HG02610 (cell line): Measurements from ENCODE around the gene AP2M1.
"Not testable (repeated sequence)": the region's sequence is repeated elsewhere in the genome, so short reads cannot be mapped to it uniquely, and the experiment has no call there.

ENCODE experiments used
- ATAC-seq: cut with Tn5 transposase; IDR thresholded peaks from one replicate; pipeline ENCODE4 v1.9.1; 2021; ENCODE audit warnings: mild to moderate bottlenecking, moderate library complexity; ENCODE audit not compliant: unreplicated experiment

Gene AP2M1

GRCh38 chr3:184156522-184156955 is 18.1 kb upstream of the AP2M1 start:
- no peak for ATAC-seq

- ATAC-seq: no peak
Observed at GRCh38 chr3:184157206-184157605, 17.4 kb upstream of the AP2M1 start.

GRCh38 chr3:184158404-184158803 is 16.3 kb upstream of the AP2M1 start:
- ATAC-seq: no peak

- peak; percentile 34 for ATAC-seq
Observed at GRCh38 chr3:184160456-184160855, 14.2 kb upstream of the AP2M1 start.

- ATAC-seq: not testable (repeated sequence)
Observed at GRCh38 chr3:184162571-184163070, 12.0 kb upstream of the AP2M1 start.

GRCh38 chr3:184164648-184165330 is 9.9 kb upstream of the AP2M1 start:
- no peak for ATAC-seq

- no peak for ATAC-seq
Observed at GRCh38 chr3:184165543-184165942, 9.1 kb upstream of the AP2M1 start.

GRCh38 chr3:184166671-184167070 is 8.0 kb upstream of the AP2M1 start:
- ATAC-seq: no peak

GRCh38 chr3:184167786-184168185 is 6.9 kb upstream of the AP2M1 start:
- ATAC-seq: no peak

- no peak for ATAC-seq
Observed at GRCh38 chr3:184168363-184169120, 6.1 kb upstream of the AP2M1 start.

GRCh38 chr3:184169896-184170875 is 4.5 kb upstream of the AP2M1 start:
- ATAC-seq: no peak

GRCh38 chr3:184171562-184171961 is 3.1 kb upstream of the AP2M1 start:
- ATAC-seq: no peak

GRCh38 chr3:184172681-184173373 is 1.8 kb upstream of the AP2M1 start:
- no peak for ATAC-seq

GRCh38 chr3:184173374-184173722 is 1.3 kb upstream of the AP2M1 start:
- ATAC-seq: no peak

GRCh38 chr3:184174284-184174645 is 390 bp upstream of the AP2M1 start:
- ATAC-seq: no peak

- no peak for ATAC-seq
Observed at GRCh38 chr3:184175506-184175905, 851 bp downstream of the AP2M1 start.

GRCh38 chr3:184175981-184176376 is 1.3 kb downstream of the AP2M1 start:
- ATAC-seq: no peak

GRCh38 chr3:184176377-184177330 is 2.0 kb downstream of the AP2M1 start:
- ATAC-seq: no peak

- ATAC-seq: no peak
Observed at GRCh38 chr3:184177331-184177731, 2.7 kb downstream of the AP2M1 start.
